BLaER1 (cell line): ENCODE results near the gene TBX15.
A peak's percentile ranks its signal among the peaks of the same experiment; 100 is the strongest.
"Not testable (repeated sequence)": the region's sequence is repeated elsewhere in the genome, so short reads cannot be mapped to it uniquely, and the experiment has no call there.

Experiments
- H3K27ac ChIP-seq: shearing (Covaris generic); formaldehyde crosslinking; 2 replicates; pipeline ENCODE4 v1.8.1; 2022
- H3K27me3 ChIP-seq: shearing (Covaris generic); formaldehyde crosslinking; 2 replicates; pipeline ENCODE4 v1.8.1; 2022
- H3K36me3 ChIP-seq: shearing (Covaris generic); formaldehyde crosslinking; 2 replicates; pipeline ENCODE4 v1.8.1; 2022
- H3K4me1 ChIP-seq: shearing (Covaris generic); formaldehyde crosslinking; 2 replicates; pipeline ENCODE4 v1.8.1; 2022
- H3K4me2 ChIP-seq: shearing (Covaris generic); formaldehyde crosslinking; 2 replicates; pipeline ENCODE4 v1.8.1; 2022
- H3K4me3 ChIP-seq: shearing (Covaris generic); formaldehyde crosslinking; 2 replicates; pipeline ENCODE4 v1.8.1; 2022
- H3K9ac ChIP-seq: shearing (Covaris generic); formaldehyde crosslinking; 2 replicates; pipeline ENCODE4 v1.8.1; 2022
- H3K9me3 ChIP-seq: shearing (Covaris generic); formaldehyde crosslinking; 2 replicates; pipeline ENCODE4 v1.8.1; 2022
- H4K20me1 ChIP-seq: shearing (Covaris generic); formaldehyde crosslinking; 2 replicates; pipeline ENCODE4 v1.8.1; 2022
- Cebpa-rat ChIP-seq: shearing (Covaris generic); IDR thresholded peaks from 2 replicates; pipeline ENCODE4 v1.8.1; 2022

TBX15 gene

DNA sequence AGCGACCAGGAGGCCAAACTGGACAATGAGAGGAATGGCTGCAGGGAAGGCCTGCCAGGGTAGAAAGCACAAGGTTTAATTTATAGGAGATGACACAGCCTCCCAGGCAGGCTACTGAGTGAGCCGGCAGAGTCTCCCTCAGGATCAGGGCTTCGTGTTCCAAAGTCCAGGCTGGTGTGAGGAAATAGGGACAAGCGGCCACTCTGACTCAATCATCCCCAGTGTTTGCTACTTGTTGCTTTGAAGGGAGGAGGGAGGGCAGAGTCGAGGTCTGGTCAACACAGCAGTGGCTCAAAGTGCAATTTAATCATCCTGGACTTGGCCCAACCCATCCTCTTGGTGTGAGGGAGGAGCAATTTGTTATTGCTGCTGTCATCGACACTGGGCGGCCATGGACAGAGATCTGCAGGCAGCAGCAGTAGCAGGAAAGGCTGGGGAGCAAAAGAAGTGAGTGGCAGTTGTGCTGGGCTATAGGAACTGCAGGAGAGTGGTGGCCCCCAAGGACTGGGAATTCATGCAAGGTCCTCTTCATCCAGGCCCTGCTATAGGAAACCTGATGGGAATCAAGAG lies 27.5 kb downstream of the TBX15 start:
- H3K27ac ChIP-seq: peak overlapping the region; percentile 1; the same call in 1 of the 2 replicates
- no peaks in the 10 kb centered on the region for H3K36me3 ChIP-seq
- no peaks in the 10 kb centered on the region for H3K27me3 ChIP-seq
- no peak for TF ChIP-seq Cebpa-rat
- no peak overlapping the region for H3K4me3 ChIP-seq
- H3K9ac ChIP-seq: no peak overlapping the region
- H3K4me2 ChIP-seq: peak overlapping the region; percentile 57
- H3K9me3 ChIP-seq: no peaks in the 10 kb centered on the region
- H3K4me1 ChIP-seq: peaks cover 25% of the 10 kb centered on the region
- no peaks in the 10 kb centered on the region for H4K20me1 ChIP-seq

DNA sequence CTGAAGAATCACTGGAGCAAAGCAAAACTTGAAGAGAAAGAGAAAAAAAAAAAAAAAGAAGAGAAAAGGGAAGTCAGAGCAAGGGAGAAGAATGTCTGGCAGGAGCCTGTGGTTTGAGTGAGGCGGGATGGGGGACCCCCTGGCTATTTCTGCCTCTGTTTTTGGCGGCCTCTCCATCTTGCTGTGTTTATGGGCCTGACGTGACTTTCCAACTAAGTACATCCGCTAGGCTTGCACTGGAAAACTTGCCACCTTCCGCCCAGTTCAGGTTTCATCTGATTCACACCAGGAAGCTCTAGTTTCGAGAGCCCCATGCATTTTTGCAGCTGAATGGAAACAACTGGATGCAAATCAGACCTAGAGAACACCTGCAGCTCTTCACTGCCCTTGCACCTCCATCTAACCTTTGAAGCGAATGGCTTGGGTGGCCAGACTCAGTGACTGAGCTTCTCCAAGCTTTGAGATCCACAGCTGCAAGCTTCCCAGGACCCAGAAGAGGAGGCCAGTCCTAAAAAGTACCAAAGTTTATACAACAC lies 28.0 kb downstream of the TBX15 start:
- no peaks in the 10 kb centered on the region for H4K20me1 ChIP-seq
- H3K4me2 ChIP-seq: peak overlapping the region; percentile 57
- peak overlapping the region; percentile 1; the same call in 1 of the 2 replicates for H3K27ac ChIP-seq
- H3K36me3 ChIP-seq: no peaks in the 10 kb centered on the region
- peaks cover 25% of the 10 kb centered on the region for H3K4me1 ChIP-seq
- no peak overlapping the region for H3K4me3 ChIP-seq
- no peak overlapping the region for H3K9ac ChIP-seq
- H3K9me3 ChIP-seq: no peaks in the 10 kb centered on the region
- TF ChIP-seq Cebpa-rat: no peak
- H3K27me3 ChIP-seq: no peaks in the 10 kb centered on the region

DNA sequence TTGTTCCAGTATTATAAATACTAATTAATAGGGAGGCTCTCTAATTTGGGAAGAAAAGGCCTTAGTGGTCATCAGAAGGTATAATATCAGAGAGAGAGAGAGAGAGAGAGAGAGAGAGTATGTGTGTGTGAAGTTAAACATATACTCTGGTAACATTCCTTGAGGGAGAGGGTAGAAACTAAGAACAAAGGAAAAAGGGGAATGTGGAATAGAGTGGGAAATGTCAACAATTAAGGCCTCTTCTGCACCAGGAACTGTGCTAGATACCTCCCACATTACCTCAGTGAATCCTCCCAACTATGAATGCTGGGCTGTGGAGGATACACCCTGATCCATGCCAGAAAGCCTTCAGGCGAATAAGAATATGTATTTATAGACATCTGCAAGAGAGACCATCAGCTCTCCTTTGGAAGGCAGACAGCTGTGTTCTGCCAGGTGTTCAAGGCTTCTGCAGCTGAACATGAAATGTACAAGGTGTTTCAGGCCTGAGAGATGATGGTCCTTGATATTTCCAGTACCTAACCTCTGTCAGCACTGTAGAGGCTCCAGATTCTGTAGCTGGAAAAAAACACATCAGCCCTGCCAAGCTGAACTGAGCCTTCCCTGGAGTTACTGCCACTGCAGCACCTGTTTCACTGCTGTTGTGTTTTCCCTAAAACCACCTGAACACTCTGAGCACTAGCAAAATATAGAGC lies 29.1 kb downstream of the TBX15 start:
- Histone ChIP-seq H3K27me3 (no peaks in the 10 kb centered on the region), H3K4me3 (no peak overlapping the region), H3K27ac (no peak overlapping the region), H3K4me1 (peaks cover 25% of the 10 kb centered on the region), H3K36me3 (no peaks in the 10 kb centered on the region), H3K9me3 (no peaks in the 10 kb centered on the region), H3K4me2 (peak overlapping the region; percentile 57), H4K20me1 (no peaks in the 10 kb centered on the region), H3K9ac (no peak overlapping the region)
- TF ChIP-seq Cebpa-rat: no peak

DNA sequence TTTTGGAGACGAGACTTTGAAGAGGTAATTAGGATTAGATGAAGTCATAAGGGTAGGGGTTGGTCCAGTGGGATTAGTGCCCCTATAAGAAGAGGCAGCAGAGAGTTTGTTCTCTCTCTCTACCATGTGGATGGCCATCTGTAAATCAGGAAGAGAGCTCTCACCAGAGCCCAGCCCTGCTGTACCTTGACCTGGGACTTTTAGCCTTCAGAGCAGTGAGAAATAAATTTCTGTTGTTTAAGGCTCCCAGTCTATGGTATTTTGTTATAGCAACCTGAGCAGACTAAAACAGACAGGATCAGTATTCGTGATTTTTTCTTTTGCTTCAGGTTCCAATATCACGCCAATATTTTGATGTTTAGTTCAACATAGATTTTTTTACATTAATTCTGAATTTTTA lies 30.0 kb downstream of the TBX15 start:
- Histone ChIP-seq H3K9ac (no peak overlapping the region), H3K27ac (no peak overlapping the region), H3K4me2 (no peak overlapping the region), H3K9me3 (no peaks in the 10 kb centered on the region), H3K36me3 (no peaks in the 10 kb centered on the region), H3K27me3 (no peaks in the 10 kb centered on the region), H4K20me1 (no peaks in the 10 kb centered on the region), H3K4me1 (peaks cover 25% of the 10 kb centered on the region), H3K4me3 (no peak overlapping the region)
- TF ChIP-seq Cebpa-rat: no peak

DNA sequence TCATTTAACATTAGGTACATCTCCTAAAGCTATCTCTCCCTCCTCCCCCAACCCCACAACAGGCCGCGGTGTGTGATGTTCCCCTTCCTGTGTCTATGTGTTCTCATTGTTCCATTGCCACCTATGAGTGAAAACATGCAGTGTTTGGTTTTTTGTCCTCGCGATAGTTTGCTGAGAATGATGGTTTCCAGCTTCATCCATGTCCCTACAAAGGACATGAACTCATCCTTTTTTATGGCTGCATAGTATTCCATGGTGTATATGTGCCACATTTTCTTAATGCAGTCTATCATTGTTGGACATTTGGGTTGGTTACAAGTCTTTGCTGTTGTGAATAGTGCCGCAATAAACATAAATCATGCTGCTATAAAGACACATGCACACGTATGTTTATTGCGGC lies 30.6 kb downstream of the TBX15 start:
- not testable (repeated sequence) for H3K9ac ChIP-seq, H3K9me3 ChIP-seq, H3K36me3 ChIP-seq, H3K27ac ChIP-seq, H3K4me2 ChIP-seq, H3K27me3 ChIP-seq, H3K4me3 ChIP-seq, H4K20me1 ChIP-seq
- peaks cover 25% of the 10 kb centered on the region for H3K4me1 ChIP-seq

DNA sequence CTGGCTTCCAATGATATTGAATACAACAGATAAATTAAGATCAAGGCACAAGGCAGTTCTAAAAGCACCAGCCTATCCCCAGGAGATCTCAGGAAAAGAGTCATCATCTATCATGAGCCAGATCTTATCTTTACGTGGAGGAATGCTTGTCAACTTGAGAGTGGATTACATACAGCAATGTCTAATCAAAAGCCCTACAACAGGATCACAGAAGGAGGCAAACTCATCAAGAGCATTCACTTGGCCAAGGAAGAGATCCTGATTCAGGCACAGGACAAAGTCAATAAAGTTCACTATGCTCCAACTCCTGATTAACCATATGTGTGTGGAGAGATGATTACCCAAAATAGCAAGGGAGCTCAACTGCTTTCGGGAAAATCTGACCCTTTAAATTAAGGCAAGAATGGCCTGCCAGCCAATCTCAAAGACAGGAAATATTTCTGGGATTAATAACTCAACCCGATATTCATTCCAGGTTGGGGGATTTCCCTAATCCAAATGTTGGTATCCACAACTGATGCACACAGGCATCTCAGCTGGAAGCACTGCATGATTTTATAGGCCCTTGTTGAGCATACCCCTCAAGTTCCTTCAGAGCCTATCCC lies 33.7 kb downstream of the TBX15 start:
- no peak for TF ChIP-seq Cebpa-rat
- Histone ChIP-seq H3K9ac (no peak overlapping the region), H3K27me3 (no peaks in the 10 kb centered on the region), H3K36me3 (no peaks in the 10 kb centered on the region), H3K9me3 (no peaks in the 10 kb centered on the region), H3K4me2 (no peak overlapping the region), H3K4me3 (no peak overlapping the region), H3K4me1 (peaks cover 13% of the 10 kb centered on the region), H3K27ac (no peak overlapping the region), H4K20me1 (no peaks in the 10 kb centered on the region)

DNA sequence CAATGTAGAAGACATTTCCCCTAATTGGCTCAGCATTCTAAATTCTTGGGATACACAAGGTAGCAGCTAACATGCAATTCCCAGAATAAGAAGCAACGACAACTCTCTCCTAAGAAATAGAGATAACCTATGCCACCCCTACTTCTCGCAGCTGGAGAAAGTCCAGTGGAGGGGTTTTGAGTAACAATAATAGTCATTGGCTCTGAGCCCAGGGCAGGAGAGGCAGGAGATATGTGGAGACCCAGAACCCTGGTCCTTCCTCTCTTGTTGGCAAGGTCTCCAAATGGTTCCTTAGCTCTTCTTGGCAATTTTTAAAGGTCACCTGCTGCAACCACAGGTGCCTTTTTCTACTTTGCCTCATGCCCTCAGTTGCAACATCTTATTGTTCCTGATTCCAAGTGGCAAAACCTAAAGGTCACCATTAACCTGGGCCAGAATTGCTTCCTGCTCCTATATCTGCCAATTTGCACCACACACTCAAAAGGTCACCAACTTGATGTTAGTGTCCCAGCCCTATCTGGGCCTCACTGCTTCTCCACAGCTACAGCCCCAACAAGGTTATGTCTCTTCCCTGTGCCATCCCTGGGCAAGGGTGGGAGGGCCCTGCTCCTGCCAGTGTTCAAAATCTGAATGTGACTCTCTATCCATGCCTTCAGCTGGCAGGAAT lies 36.7 kb downstream of the TBX15 start:
- no peak overlapping the region for H3K4me2 ChIP-seq
- no peaks in the 10 kb centered on the region for H3K9me3 ChIP-seq
- TF ChIP-seq Cebpa-rat: no peak
- H3K27ac ChIP-seq: no peak overlapping the region
- no peaks in the 10 kb centered on the region for H3K27me3 ChIP-seq
- H4K20me1 ChIP-seq: no peaks in the 10 kb centered on the region
- no peaks in the 10 kb centered on the region for H3K36me3 ChIP-seq
- H3K9ac ChIP-seq: no peak overlapping the region
- H3K4me3 ChIP-seq: no peak overlapping the region
- H3K4me1 ChIP-seq: peaks cover 8% of the 10 kb centered on the region

DNA sequence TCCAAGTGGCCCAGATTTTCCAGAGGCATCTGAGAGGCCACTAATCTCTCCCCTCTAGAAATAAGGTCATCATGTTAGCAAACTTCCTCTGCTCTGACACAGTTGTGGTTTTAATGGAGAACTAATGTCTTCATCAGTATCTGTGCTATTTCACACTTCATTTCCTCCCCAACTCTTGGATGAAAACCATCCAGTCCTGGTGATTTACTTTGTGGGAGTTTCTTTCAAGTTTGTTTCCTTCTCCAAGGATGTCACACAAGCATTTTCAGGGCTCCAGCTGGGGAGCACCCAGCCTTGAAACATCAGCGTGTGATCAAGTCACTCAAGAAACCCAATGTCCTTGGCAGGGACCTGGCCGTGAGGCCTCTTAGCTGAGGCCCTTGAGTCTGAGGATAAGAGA lies 38.8 kb downstream of the TBX15 start:
- H3K27me3 ChIP-seq: no peaks in the 10 kb centered on the region
- no peaks in the 10 kb centered on the region for H3K36me3 ChIP-seq
- H3K4me3 ChIP-seq: no peak overlapping the region
- H3K9me3 ChIP-seq: no peaks in the 10 kb centered on the region
- peak overlapping the region; percentile 18 for H3K4me2 ChIP-seq
- no peak overlapping the region for H3K9ac ChIP-seq
- H4K20me1 ChIP-seq: no peaks in the 10 kb centered on the region
- TF ChIP-seq Cebpa-rat: no peak
- H3K4me1 ChIP-seq: peaks cover 8% of the 10 kb centered on the region
- no peak overlapping the region for H3K27ac ChIP-seq

DNA sequence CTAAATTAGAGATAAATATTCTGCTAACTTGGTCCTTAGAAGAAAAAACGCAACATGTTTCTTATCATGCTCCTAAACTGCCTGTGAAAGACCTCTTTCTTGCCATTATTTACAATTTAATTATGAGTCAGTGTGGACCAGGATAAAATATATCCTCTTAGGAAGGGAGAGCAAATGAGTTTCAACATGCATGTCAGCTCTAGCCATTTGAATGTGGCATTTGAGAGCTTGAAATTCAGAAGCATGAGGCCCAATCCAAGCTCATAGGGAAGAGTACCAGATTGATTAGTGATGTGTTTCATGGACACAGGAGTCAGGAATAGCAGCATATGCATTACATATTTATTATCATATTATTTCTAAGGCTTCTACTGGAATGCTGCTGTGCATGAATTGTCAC lies 39.3 kb downstream of the TBX15 start:
- Histone ChIP-seq H3K36me3 (no peaks in the 10 kb centered on the region), H3K4me2 (peak overlapping the region; percentile 18; the same call in 1 of the 2 replicates), H3K9ac (no peak overlapping the region), H3K27me3 (no peaks in the 10 kb centered on the region), H3K27ac (no peak overlapping the region), H3K9me3 (no peaks in the 10 kb centered on the region), H3K4me3 (no peak overlapping the region), H3K4me1 (peaks cover 8% of the 10 kb centered on the region), H4K20me1 (no peaks in the 10 kb centered on the region)
- TF ChIP-seq Cebpa-rat: no peak

DNA sequence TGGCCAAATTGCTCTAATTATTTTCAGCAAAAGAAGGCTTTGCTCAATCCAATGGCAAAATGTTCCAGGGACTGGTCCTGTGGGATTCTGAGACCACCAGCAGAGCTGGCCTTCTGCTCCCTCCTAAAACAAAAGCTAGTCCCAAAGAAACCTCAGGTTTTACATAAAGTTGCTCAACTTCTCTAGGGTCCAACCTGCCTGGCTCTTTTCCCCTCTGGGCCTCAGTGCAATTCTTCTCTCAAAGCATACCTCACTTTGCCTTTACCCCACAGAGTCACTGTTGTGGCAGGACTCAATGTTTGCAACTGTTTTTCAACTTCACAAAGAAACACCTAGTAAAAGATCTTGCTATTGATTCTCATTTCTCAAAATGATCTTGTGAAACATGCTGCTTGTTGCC lies 39.8 kb downstream of the TBX15 start:
- Histone ChIP-seq H3K4me1 (peaks cover 8% of the 10 kb centered on the region), H3K9me3 (no peaks in the 10 kb centered on the region), H3K27ac (no peak overlapping the region), H3K4me2 (no peak overlapping the region), H4K20me1 (no peaks in the 10 kb centered on the region), H3K9ac (no peak overlapping the region), H3K4me3 (no peak overlapping the region), H3K27me3 (no peaks in the 10 kb centered on the region), H3K36me3 (no peaks in the 10 kb centered on the region)
- TF ChIP-seq Cebpa-rat: no peak
